B cell (primary cell): ENCODE data around the gene ID1. TPM values are rescaled to one million over a fixed set of nuclear protein-coding genes. Genes with fewer than 3 reads are reported as not detected.

Source experiments
- ATAC-seq: fragments of 200-7000 bp; cut with Tn5 transposase; one replicate; pipeline ENCODE4 v1.10.0; 2021; ENCODE audit warnings: low read depth, mild to moderate bottlenecking, moderate number of reproducible peaks, moderate library complexity
- CTCF ChIA-PET: fragments of 350-600 bp; sonication (Branson Sonifier 250); formaldehyde crosslinking; loops from one replicate; lab custom pipeline; 2021; ENCODE audit warnings: antibody characterized with exemption, inconsistent platforms; lab: Charles Lee
- POLR2A ChIA-PET: fragments of 350-600 bp; sonication (Branson Sonifier 250); formaldehyde crosslinking; loops from one replicate; lab custom pipeline; 2021; ENCODE audit warnings: antibody characterized with exemption; lab: Charles Lee
- DNase-seq: peaks from one replicate; pipeline ENCODE4 v3.0.0; 2013
- H2AFZ ChIP-seq: 2 replicates; pipeline ENCODE4 v1.6.1; 2012; ENCODE audit warnings: mild to moderate bottlenecking, low read depth, low read length; ENCODE audit not compliant: insufficient read depth, poor library complexity, severe bottlenecking
- H3K27ac ChIP-seq, 2 donors: 1 replicate in 1 of 2; 2 replicates in 1 of 2; pipeline ENCODE4 v1.5.1; 2012 to 2013; ENCODE audit warnings: low read length in 2 of 2, mild to moderate bottlenecking in 2 of 2, moderate library complexity in 1 of 2
- H3K27me3 ChIP-seq, 4 experiments: fragments of 200-600 bp in 1 of 4; sonication (generic) in 1 of 4; replicated peaks in 1 of 4; 1 replicate in 2 of 4; 2 replicates in 2 of 4; pipeline versions ENCODE4 v1.6.1 to v1.7.0; 2013 to 2016; ENCODE audit warnings: low read length in 3 of 4, mild to moderate bottlenecking in 2 of 4, mixed read lengths in 1 of 4, moderate library complexity in 1 of 4; ENCODE audit not compliant: insufficient read depth in 4 of 4, control insufficient read depth in 3 of 4; ENCODE audit errors: control extremely low read depth in 1 of 4
- H3K36me3 ChIP-seq, 2 experiments: replicated peaks in 1 of 2; 1 replicate in 1 of 2; 2 replicates in 1 of 2; pipeline versions ENCODE4 v1.6.1 to v1.7.1; 2013; ENCODE audit warnings: low read length in 1 of 2; ENCODE audit not compliant: insufficient read depth in 2 of 2, control insufficient read depth in 1 of 2; ENCODE audit errors: control extremely low read depth in 1 of 2, extremely low read depth in 1 of 2
- H3K4me1 ChIP-seq, 2 donors: fragments of 200-600 bp in 1 of 2; sonication (generic) in 1 of 2; 1 replicate in 1 of 2; 2 replicates in 1 of 2; pipeline versions ENCODE4 v1.5.1 to v1.6.1; 2013 to 2017; ENCODE audit warnings: low read length in 2 of 2; ENCODE audit not compliant: control insufficient read depth in 2 of 2, insufficient read depth in 2 of 2
- H3K4me2 ChIP-seq: replicated peaks from 2 replicates; pipeline ENCODE3; 2012; ENCODE audit warnings: mild to moderate bottlenecking, low read depth, low read length; ENCODE audit not compliant: poor library complexity, severe bottlenecking
- H3K4me3 ChIP-seq, 5 experiments: fragments of 200-600 bp in 1 of 5; sonication (generic) in 1 of 5; 1 replicate in 3 of 5; 2 replicates in 2 of 5; pipeline versions ENCODE4 v1.5.1 to v1.7.0; 2011 to 2016; ENCODE audit warnings: low read length in 4 of 5, mild to moderate bottlenecking in 4 of 5, low read depth in 2 of 5, control low read depth in 1 of 5, moderate library complexity in 1 of 5; ENCODE audit not compliant: insufficient read depth in 1 of 5; ENCODE audit errors: control extremely low read depth in 1 of 5, extremely low read depth in 1 of 5
- H3K79me2 ChIP-seq: fragments of 200-600 bp; sonication (generic); one replicate; pipeline ENCODE4 v1.6.0; 2016; ENCODE audit warnings: low read length; ENCODE audit not compliant: control insufficient read depth, insufficient read depth
- H3K9ac ChIP-seq: fragments of 200-600 bp; sonication (generic); 2 replicates; pipeline ENCODE4 v1.6.1; 2017; ENCODE audit warnings: mild to moderate bottlenecking, low read length, moderate library complexity
- H3K9me3 ChIP-seq, 3 donors: one replicate each; pipeline versions ENCODE4 v1.6.1 to v1.7.1; 2013; ENCODE audit warnings: low read length in 2 of 3; ENCODE audit not compliant: control insufficient read depth in 2 of 3, insufficient read depth in 1 of 3; ENCODE audit errors: control extremely low read depth in 1 of 3
- H4K20me1 ChIP-seq: 2 replicates; pipeline ENCODE4 v1.6.0; 2012; ENCODE audit warnings: mild to moderate bottlenecking, low read length; ENCODE audit not compliant: insufficient read depth, control insufficient read depth, poor library complexity, severe bottlenecking
- H3K27ac Mint-ChIP-seq: one replicate; pipeline ENCODE4 v1.8.0; 2021; ENCODE audit warnings: mixed read lengths
- H3K27me3 Mint-ChIP-seq: one replicate; pipeline ENCODE4 v1.8.0; 2021; ENCODE audit warnings: mixed read lengths
- H3K4me1 Mint-ChIP-seq: one replicate; pipeline ENCODE4 v1.8.0; 2021; ENCODE audit warnings: mixed read lengths
- H3K4me3 Mint-ChIP-seq: one replicate; pipeline ENCODE4 v1.8.0; 2021; ENCODE audit warnings: mixed read lengths
- H3K9me3 Mint-ChIP-seq: one replicate; pipeline ENCODE4 v1.8.0; 2022; ENCODE audit warnings: mixed read lengths; ENCODE audit not compliant: insufficient read depth
- EZH2 ChIP-seq: IDR thresholded peaks from 2 replicates; pipeline ENCODE4 v1.6.1; 2012; ENCODE audit warnings: borderline replicate concordance, low read depth, mild to moderate bottlenecking, moderate library complexity, low read length; ENCODE audit not compliant: insufficient read depth, poor library complexity, severe bottlenecking
- WGBS: methylation state at CpG from one replicate; pipeline ENCODE4 v1.1.5; 2013; ENCODE audit warnings: missing lambda C conversion rate; ENCODE audit not compliant: insufficient coverage; 5-methylcytosine and 5-hydroxymethylcytosine counted together
- intact Hi-C: fragments of 100-400 bp; cut with micrococcal nuclease; formaldehyde crosslinking; loops from one replicate; pipeline ENCODE4 v1.10.0; 2022
- polyA plus RNA-seq: library from polyadenylated mRNA; depleted of rRNA; stranded (reverse); fragments of >200 nt; gene quantifications from 2 replicates; pipeline ENCODE4 v1.2.3, GENCODE V29; 2012
- total RNA-seq, 2 donors: library from RNA; stranded (reverse); fragments of 120-200 nt in 1 of 2; gene quantifications; 1 replicate in 1 of 2; 2 replicates in 1 of 2; pipeline versions ENCODE4 v1.2.3 to v1.2.4, GENCODE V29; 2013 to 2022
- TF ChIP-seq, protein P1 (sequence below): fragments of 200-600 bp; IDR thresholded peaks from one replicate; pipeline ENCODE4 v1.8.0; 2022; ENCODE audit warnings: antibody characterized with exemption, mild to moderate bottlenecking

The ID1 gene
- total and polyA plus RNA-seq, 2 donors (not counting 1 experiment from before 2014, with no cell fraction given), result 4.4 to 68.2 TPM

DNA sequence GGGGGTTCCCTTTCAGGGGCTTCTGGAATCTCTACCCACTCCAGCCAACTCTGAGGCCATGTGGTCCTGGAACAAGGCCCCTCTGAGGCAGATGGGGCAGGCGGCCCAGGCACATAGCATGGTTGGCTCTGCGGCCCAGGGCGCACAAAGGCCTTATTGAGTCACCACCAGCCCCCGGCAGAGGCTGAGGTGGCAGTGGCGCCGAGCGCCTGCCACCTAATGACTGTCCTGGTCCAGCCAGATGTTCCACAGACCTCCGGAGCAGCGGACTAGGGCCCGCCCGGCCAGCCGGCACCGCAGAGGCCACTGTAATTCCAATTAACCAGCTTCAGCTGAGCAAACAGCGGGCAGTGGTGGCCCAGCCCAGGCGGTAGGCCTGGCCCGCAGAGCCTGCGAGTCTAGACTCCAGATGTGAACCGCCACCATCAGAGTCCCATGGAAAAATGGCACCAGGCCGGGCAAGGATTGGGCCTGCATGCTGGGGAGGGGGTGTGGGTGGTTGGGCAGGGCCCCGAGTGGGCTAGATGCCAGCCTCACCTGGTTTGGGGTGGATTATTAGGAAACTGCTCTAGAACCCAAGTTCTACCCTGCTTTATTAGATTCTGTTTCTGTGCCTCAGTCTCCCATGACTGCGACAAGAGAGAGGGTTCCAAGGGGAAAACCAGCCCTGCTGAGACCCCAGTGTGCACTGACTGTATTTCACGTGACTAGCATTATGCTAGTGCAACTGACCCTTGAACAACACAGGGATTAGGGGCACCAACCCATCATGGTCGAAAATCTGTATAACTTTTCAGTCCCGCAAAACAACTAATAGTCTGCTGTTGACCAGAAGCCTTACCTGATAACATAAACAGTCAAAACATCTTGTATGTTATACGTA is 34.1 kb upstream of the ID1 start:
- peak overlapping the region; percentile 18 for H3K4me3 Mint-ChIP-seq
- H4K20me1 ChIP-seq, result no peaks in the 10 kb centered on the region
- H3K4me3 ChIP-seq, result no peak overlapping the region
- POLR2A ChIA-PET, result interaction anchor here (1.2 to 2.0 kb wide), 2 partner anchors 34 to 35 kb away, joined by 3 to 11 read pairs; partner anchors contain the start of gene ID1
- intact Hi-C loops, result no loop called here
- no peak overlapping the region for H3K4me2 ChIP-seq
- H3K4me1 ChIP-seq, result peaks cover 10 to 28% of the 10 kb centered on the region in 2 donors
- TF ChIP-seq, protein P1, sequence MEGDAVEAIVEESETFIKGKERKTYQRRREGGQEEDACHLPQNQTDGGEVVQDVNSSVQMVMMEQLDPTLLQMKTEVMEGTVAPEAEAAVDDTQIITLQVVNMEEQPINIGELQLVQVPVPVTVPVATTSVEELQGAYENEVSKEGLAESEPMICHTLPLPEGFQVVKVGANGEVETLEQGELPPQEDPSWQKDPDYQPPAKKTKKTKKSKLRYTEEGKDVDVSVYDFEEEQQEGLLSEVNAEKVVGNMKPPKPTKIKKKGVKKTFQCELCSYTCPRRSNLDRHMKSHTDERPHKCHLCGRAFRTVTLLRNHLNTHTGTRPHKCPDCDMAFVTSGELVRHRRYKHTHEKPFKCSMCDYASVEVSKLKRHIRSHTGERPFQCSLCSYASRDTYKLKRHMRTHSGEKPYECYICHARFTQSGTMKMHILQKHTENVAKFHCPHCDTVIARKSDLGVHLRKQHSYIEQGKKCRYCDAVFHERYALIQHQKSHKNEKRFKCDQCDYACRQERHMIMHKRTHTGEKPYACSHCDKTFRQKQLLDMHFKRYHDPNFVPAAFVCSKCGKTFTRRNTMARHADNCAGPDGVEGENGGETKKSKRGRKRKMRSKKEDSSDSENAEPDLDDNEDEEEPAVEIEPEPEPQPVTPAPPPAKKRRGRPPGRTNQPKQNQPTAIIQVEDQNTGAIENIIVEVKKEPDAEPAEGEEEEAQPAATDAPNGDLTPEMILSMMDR, result no peak
- no peak for TF ChIP-seq EZH2
- no peaks in the 10 kb centered on the region for H3K9me3 ChIP-seq
- H3K27ac ChIP-seq, result no peak overlapping the region
- WGBS, result 98% methylated on average over 23 of the region's 25 CpGs
- H3K27me3 Mint-ChIP-seq, result no peaks in the 10 kb centered on the region
- H3K27me3 ChIP-seq, result no peaks in the 10 kb centered on the region
- no peaks in the 10 kb centered on the region for H3K79me2 ChIP-seq
- peak overlapping the region; percentile 37 for H3K27ac Mint-ChIP-seq
- no peak overlapping the region for H3K9ac ChIP-seq
- peaks cover 28% of the 10 kb centered on the region for H3K4me1 Mint-ChIP-seq
- no peak for ATAC-seq
- no peak for DNase-seq
- H2AFZ ChIP-seq, result no peak overlapping the region
- H3K36me3 ChIP-seq, result peaks cover 1 to 8% of the 10 kb centered on the region in 2 experiments
- CTCF ChIA-PET, result interaction anchor here (1.5 to 11.5 kb wide), 8 partner anchors 9 to 50 kb away, joined by 4 to 327 read pairs (median 32); partner anchors contain the start of gene ID1
- H3K9me3 Mint-ChIP-seq, result no peaks in the 10 kb centered on the region
